ENCODE results near the gene TSPY2.
"Not testable (repeated sequence)": the region's sequence is repeated elsewhere in the genome, so short reads cannot be mapped to it uniquely, and the experiment has no call there.

The TSPY2 gene, protein sequence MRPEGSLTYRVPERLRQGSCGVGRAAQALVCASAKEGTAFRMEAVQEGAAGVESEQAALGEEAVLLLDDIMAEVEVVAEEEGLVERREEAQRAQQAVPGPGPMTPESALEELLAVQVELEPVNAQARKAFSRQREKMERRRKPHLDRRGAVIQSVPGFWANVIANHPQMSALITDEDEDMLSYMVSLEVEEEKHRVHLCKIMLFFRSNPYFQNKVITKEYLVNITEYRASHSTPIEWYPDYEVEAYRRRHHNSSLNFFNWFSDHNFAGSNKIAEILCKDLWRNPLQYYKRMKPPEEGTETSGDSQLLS

DNA sequence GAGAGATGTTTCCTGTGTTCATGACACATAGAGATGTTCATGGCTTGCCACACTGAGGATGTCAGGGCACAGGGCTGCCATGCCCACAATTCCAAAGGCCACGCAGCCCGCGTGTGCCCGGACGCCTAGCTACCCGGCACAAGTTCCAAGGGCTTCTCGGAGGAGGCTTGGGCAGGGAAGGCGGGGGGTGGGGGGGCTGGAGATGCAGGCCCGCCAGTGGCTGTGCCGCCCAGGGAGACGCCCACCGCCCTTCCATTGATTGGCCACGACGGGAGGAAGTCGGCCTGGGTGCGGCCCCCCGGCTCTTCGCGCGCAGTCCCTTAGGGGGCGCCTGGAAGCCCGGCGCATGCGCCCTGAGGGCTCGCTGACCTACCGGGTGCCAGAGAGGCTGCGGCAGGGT lies at the start of gene TSPY2:
TSPY2 (plus strand) TSS at position 301 of the 400 bp plus-strand sequence; CDS start at position 347, 46 bp downstream.
- DNase-seq (ENCODE audit: low read depth) = not testable (repeated sequence)

DNA sequence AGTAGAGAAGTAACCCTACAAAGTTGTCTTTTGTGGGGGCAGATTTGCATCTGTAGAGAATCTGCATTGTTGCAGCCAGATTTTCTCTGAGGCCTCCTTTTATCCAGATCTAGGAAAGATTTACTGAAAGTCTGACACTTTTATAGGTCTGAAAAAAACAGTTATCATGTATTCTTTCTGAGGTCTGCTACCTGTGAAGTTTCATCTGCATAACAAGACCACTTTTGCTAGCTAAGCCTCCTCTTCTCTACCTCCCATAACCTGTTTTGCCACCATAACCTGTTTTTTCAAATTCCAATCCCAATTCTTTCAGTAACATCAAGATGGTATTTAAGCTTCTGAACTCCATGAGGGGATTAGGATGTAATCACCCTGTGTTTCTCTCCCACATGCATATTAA lies 36.5 kb upstream of the TSPY2 start:
- not testable (repeated sequence) for DNase-seq (ENCODE audit: low read depth)

DNA sequence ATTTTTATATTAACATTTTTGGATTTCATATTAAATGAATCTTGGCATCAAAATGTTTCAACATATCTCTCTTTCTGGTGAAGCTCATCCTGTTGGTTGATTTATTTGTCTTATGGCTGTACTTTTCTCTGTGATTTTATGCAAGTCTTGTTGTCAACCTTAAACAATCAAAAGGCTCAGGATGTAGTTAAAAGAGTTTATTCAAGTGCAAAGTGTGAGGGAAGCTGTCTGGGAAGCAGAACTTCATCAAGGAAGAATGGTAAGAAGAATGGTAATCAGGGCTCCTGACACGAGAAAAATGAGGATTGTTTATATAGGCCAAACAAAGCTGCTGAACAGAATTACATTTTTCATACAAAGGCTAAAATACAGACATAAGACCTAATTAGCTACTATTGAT lies 29.0 kb upstream of the TSPY2 start:
- not testable (repeated sequence) for DNase-seq (ENCODE audit: low read depth)

DNA sequence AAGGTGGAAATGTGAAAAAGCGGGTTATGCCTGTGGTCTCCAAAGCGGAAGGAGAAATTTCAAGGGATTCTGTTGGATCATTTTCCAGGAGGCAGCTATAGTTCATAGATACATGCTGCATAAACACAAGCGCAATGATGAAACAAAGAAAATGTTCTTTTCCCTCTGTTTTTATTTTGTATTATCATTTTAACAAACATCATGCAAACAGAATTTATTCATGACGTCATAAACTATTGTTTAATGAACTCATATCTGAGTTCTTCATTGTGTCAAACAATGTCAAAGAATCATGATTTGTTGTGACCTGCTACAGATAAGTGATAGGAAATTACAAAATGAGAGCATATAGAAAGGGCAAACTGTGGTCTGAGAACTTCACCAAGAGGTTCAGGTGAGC lies 23.8 kb downstream of the TSPY2 start:
- not testable (repeated sequence) for DNase-seq (ENCODE audit: low read depth)
